ENCODE data around the gene PSMB7.

GRCh38 chr9:124321416-124321815 lies 93.8 kb downstream of the PSMB7 start:
- no peak for TF ChIP-seq CTCF (conservative IDR thresholded peaks at IDR 0.05 in 1 of 2, IDR thresholded peaks at IDR 0.05 in 1 of 2; ENCODE audit: low read depth in 1 of 2, low read length in 2 of 2)
- no peak for TF ChIP-seq EZH2 (IDR thresholded peaks at IDR 0.05; ENCODE audit: low read length, missing control alignments)
